Uterus (tissue), 4 donors: ENCODE measurements around the gene TMEM39A. TPM values are rescaled to one million over a fixed set of nuclear protein-coding genes. Genes with fewer than 3 reads are reported as not detected.

Experiments
- DNase-seq, 2 donors: peaks; one replicate each; pipeline ENCODE4 v3.0.0-alpha.2; 2019 to 2020
- H3K27ac ChIP-seq, 2 donors: fragments of 200-600 bp; sonication (generic); 1 replicate in 1 of 2; 2 replicates in 1 of 2; pipeline ENCODE4 v1.5.1; 2016 to 2018
- H3K27me3 ChIP-seq, 2 donors: fragments of 200-600 bp; sonication (generic); one replicate each; pipeline ENCODE4 v1.5.1; 2018 to 2019; ENCODE audit warnings: control low read depth in 1 of 2
- H3K36me3 ChIP-seq, 2 donors: fragments of 200-600 bp; sonication (generic); one replicate each; pipeline ENCODE4 v1.5.1; 2019; ENCODE audit warnings: control low read depth in 1 of 2
- H3K4me1 ChIP-seq, 2 donors: fragments of 200-600 bp; sonication (generic); one replicate each; pipeline ENCODE4 v1.5.1; 2018 to 2019; ENCODE audit warnings: control low read depth in 1 of 2
- H3K4me3 ChIP-seq, 2 donors: fragments of 200-600 bp; sonication (generic); 1 replicate in 1 of 2; 2 replicates in 1 of 2; pipeline ENCODE4 v1.5.1; 2018 to 2019; ENCODE audit warnings: mild to moderate bottlenecking in 1 of 2
- H3K9me3 ChIP-seq, 2 donors: fragments of 200-600 bp; sonication (generic); one replicate each; pipeline ENCODE4 v1.5.1; 2019; ENCODE audit warnings: control low read depth in 1 of 2
- CTCF ChIP-seq, 4 experiments: fragments of 200-600 bp in 2 of 4; fragments of 450-650 bp in 2 of 4; sonication (generic) in 2 of 4; IDR thresholded peaks; one replicate each; pipeline ENCODE4 v1.5.1; 2016 to 2019; ENCODE audit warnings: antibody characterized with exemption in 4 of 4, mild to moderate bottlenecking in 2 of 4, moderate library complexity in 1 of 4
- POLR2A ChIP-seq, 2 donors: fragments of 450-650 bp; IDR thresholded peaks; one replicate each; pipeline ENCODE4 v1.6.1; 2016; ENCODE audit warnings: antibody characterized with exemption in 2 of 2, mild to moderate bottlenecking in 1 of 2, moderate library complexity in 1 of 2
- intact Hi-C: fragments of 100-400 bp; cut with DNase I; formaldehyde crosslinking; loops from one replicate; pipeline ENCODE4 v1.15.1; 2023; ENCODE audit warnings: low total_unique reads
- total RNA-seq, 4 donors: library from RNA; depleted of rRNA in 3 of 4; stranded (reverse); fragments of >200 nt in 3 of 4; gene quantifications; one replicate each; pipeline versions ENCODE4 v1.1.0 to v1.2.4, GENCODE V29; 2014 to 2023
- donor health status: DM: yes; HTN: yes; CAD: no.

TMEM39A gene
- total RNA-seq, 4 donors from 2014 or later = 23.2 to 136 (median 67.1) TPM

GRCh38 chr3:119494597-119494996 is 31.2 kb upstream of the TMEM39A start:
- intact Hi-C loops = no loop called here
- Histone ChIP-seq H3K4me1 (peaks cover 2 to 3% of the 10 kb centered on the region in 2 donors), H3K27me3 (no peaks in the 10 kb centered on the region), H3K9me3 (no peaks in the 10 kb centered on the region), H3K27ac (no peak overlapping the region), H3K36me3 (no peaks in the 10 kb centered on the region), H3K4me3 (no peak overlapping the region)
- no peak for TF ChIP-seq CTCF (IDR thresholded peaks at IDR 0.05)
- TF ChIP-seq POLR2A (IDR thresholded peaks at IDR 0.05) = no peak
- DNase-seq = no peak

- Histone ChIP-seq H3K9me3 (no peaks in the 10 kb centered on the region), H3K4me1 (no peaks in the 10 kb centered on the region), H3K27ac (no peak overlapping the region), H3K27me3 (no peaks in the 10 kb centered on the region), H3K36me3 (no peaks in the 10 kb centered on the region), H3K4me3 (no peak overlapping the region)
- DNase-seq = no peak
- TF ChIP-seq CTCF (IDR thresholded peaks at IDR 0.05) (no peak), POLR2A (IDR thresholded peaks at IDR 0.05) (no peak)
- intact Hi-C loops = no loop called here
Measured at GRCh38 chr3:119492810-119493209, 29.4 kb upstream of the TMEM39A start.

GRCh38 chr3:119492128-119492527 is 28.7 kb upstream of the TMEM39A start:
- H3K4me1 ChIP-seq = no peaks in the 10 kb centered on the region
- H3K9me3 ChIP-seq = no peaks in the 10 kb centered on the region
- DNase-seq = no peak
- intact Hi-C loops = no loop called here
- no peak overlapping the region for H3K27ac ChIP-seq
- TF ChIP-seq POLR2A (IDR thresholded peaks at IDR 0.05) (no peak), CTCF (IDR thresholded peaks at IDR 0.05) (no peak)
- no peaks in the 10 kb centered on the region for H3K27me3 ChIP-seq
- no peaks in the 10 kb centered on the region for H3K36me3 ChIP-seq
- H3K4me3 ChIP-seq = no peak overlapping the region

- TF ChIP-seq CTCF (IDR thresholded peaks at IDR 0.05) (no peak), POLR2A (IDR thresholded peaks at IDR 0.05) (no peak)
- Histone ChIP-seq H3K27me3 (no peaks in the 10 kb centered on the region), H3K4me1 (no peaks in the 10 kb centered on the region), H3K9me3 (no peaks in the 10 kb centered on the region), H3K4me3 (no peak overlapping the region), H3K36me3 (no peaks in the 10 kb centered on the region), H3K27ac (no peak overlapping the region)
- DNase-seq = no peak
- intact Hi-C loops = no loop called here
Measured at GRCh38 chr3:119490153-119490552, 26.7 kb upstream of the TMEM39A start.

- Histone ChIP-seq H3K4me1 (no peaks in the 10 kb centered on the region), H3K9me3 (no peaks in the 10 kb centered on the region), H3K4me3 (no peak overlapping the region), H3K36me3 (no peaks in the 10 kb centered on the region), H3K27me3 (no peaks in the 10 kb centered on the region), H3K27ac (no peak overlapping the region)
- intact Hi-C loops = no loop called here
- no peak for DNase-seq
- TF ChIP-seq CTCF (IDR thresholded peaks at IDR 0.05) = no peak
- no peak for TF ChIP-seq POLR2A (IDR thresholded peaks at IDR 0.05)
Measured at GRCh38 chr3:119485563-119485962, 22.1 kb upstream of the TMEM39A start.
